HEK293 (cell line): Measurements from ENCODE around the gene FLRT1.

Experiments
- MYNN ChIP-seq: fragments of 450-650 bp; formaldehyde crosslinking; IDR thresholded peaks from 2 replicates; pipeline ENCODE4 v1.5.1; 2016; ENCODE audit warnings: missing biosample characterization, missing genetic modification characterization, borderline replicate concordance
- PBX3 ChIP-seq: sonication (generic); formaldehyde crosslinking; IDR thresholded peaks from 2 replicates; pipeline ENCODE4 v1.8.1; 2022; ENCODE audit warnings: mild to moderate bottlenecking, moderate library complexity, missing genetic modification reagents
- PRDM10 ChIP-seq: fragments of 450-650 bp; formaldehyde crosslinking; IDR thresholded peaks from 2 replicates; pipeline ENCODE4 v1.5.1; 2016; ENCODE audit warnings: missing biosample characterization, missing genetic modification characterization
- SP7 ChIP-seq: fragments of 450-650 bp; formaldehyde crosslinking; IDR thresholded peaks from 2 replicates; pipeline ENCODE4 v1.5.1; 2016; ENCODE audit warnings: missing biosample characterization, missing genetic modification characterization
- ZBTB17 ChIP-seq: fragments of 450-650 bp; formaldehyde crosslinking; IDR thresholded peaks from 2 replicates; pipeline ENCODE4 v1.5.1; 2016; ENCODE audit warnings: missing biosample characterization, missing genetic modification characterization
- ZBTB26 ChIP-seq: fragments of 450-650 bp; formaldehyde crosslinking; optimal IDR thresholded peaks from 2 replicates; pipeline ENCODE3; 2016; ENCODE audit warnings: missing biosample characterization, mild to moderate bottlenecking, missing genetic modification characterization
- ZBTB44 ChIP-seq: fragments of 450-650 bp; IDR thresholded peaks from 2 replicates; pipeline ENCODE4 v1.5.1; 2018; ENCODE audit warnings: missing biosample characterization, mild to moderate bottlenecking, missing genetic modification characterization
- ZEB2 ChIP-seq: fragments of 450-650 bp; formaldehyde crosslinking; IDR thresholded peaks from 2 replicates; pipeline ENCODE4 v1.5.1; 2016; ENCODE audit warnings: missing biosample characterization, missing genetic modification characterization
- ZNF121 ChIP-seq: fragments of 450-650 bp; formaldehyde crosslinking; IDR thresholded peaks from 2 replicates; pipeline ENCODE4 v1.5.1; 2016; ENCODE audit warnings: missing biosample characterization, missing genetic modification characterization
- ZNF140 ChIP-seq: fragments of 450-650 bp; formaldehyde crosslinking; IDR thresholded peaks from 2 replicates; pipeline ENCODE4 v1.5.1; 2016; ENCODE audit warnings: missing biosample characterization, missing genetic modification characterization
- ZNF398 ChIP-seq: fragments of 450-650 bp; formaldehyde crosslinking; IDR thresholded peaks from 2 replicates; pipeline ENCODE4 v1.5.1; 2017; ENCODE audit warnings: missing biosample characterization, missing genetic modification characterization
- ZNF426 ChIP-seq: fragments of 450-650 bp; formaldehyde crosslinking; IDR thresholded peaks from 2 replicates; pipeline ENCODE4 v1.5.1; 2017; ENCODE audit warnings: missing biosample characterization, missing genetic modification characterization, mild to moderate bottlenecking, inconsistent platforms, moderate library complexity
- ZNF501 ChIP-seq: fragments of 450-650 bp; formaldehyde crosslinking; IDR thresholded peaks from 2 replicates; pipeline ENCODE4 v1.5.1; 2016; ENCODE audit warnings: missing biosample characterization, missing genetic modification characterization
- ZNF518A ChIP-seq: fragments of 450-650 bp; formaldehyde crosslinking; conservative IDR thresholded peaks from 2 replicates; pipeline ENCODE4 v1.5.1; 2016; ENCODE audit warnings: low read depth, missing biosample characterization, missing genetic modification characterization
- ZNF544 ChIP-seq: fragments of 450-650 bp; formaldehyde crosslinking; IDR thresholded peaks from 2 replicates; pipeline ENCODE4 v1.5.0; 2017; ENCODE audit warnings: missing biosample characterization, missing genetic modification characterization
- ZNF558 ChIP-seq: fragments of 450-650 bp; formaldehyde crosslinking; IDR thresholded peaks from 2 replicates; pipeline ENCODE4 v1.5.1; 2016; ENCODE audit warnings: missing biosample characterization, missing genetic modification characterization
- ZNF600 ChIP-seq: fragments of 450-650 bp; formaldehyde crosslinking; IDR thresholded peaks from 2 replicates; pipeline ENCODE4 v1.5.1; 2016; ENCODE audit warnings: missing biosample characterization, missing genetic modification characterization
- ZNF654 ChIP-seq: fragments of 450-650 bp; formaldehyde crosslinking; IDR thresholded peaks from 2 replicates; pipeline ENCODE4 v1.5.1; 2016; ENCODE audit warnings: low read depth, missing biosample characterization, missing genetic modification characterization
- ZNF664 ChIP-seq: fragments of 450-650 bp; formaldehyde crosslinking; IDR thresholded peaks from 2 replicates; pipeline ENCODE4 v1.5.1; 2016; ENCODE audit warnings: missing biosample characterization, missing genetic modification characterization
- ZNF830 ChIP-seq: fragments of 450-650 bp; IDR thresholded peaks from 2 replicates; pipeline ENCODE4 v1.5.0; 2018; ENCODE audit warnings: missing biosample characterization, missing genetic modification characterization, low read depth, mild to moderate bottlenecking, moderate library complexity
- ZSCAN30 ChIP-seq: fragments of 450-650 bp; IDR thresholded peaks from 2 replicates; pipeline ENCODE4 v1.5.1; 2018; ENCODE audit warnings: missing biosample characterization, mild to moderate bottlenecking, missing genetic modification characterization, moderate library complexity
- ZSCAN4 ChIP-seq: fragments of 450-650 bp; formaldehyde crosslinking; IDR thresholded peaks from 2 replicates; pipeline ENCODE4 v1.5.1; 2017; ENCODE audit warnings: missing biosample characterization, missing genetic modification characterization
- ZXDB ChIP-seq: fragments of 450-650 bp; formaldehyde crosslinking; IDR thresholded peaks from 2 replicates; pipeline ENCODE4 v1.5.1; 2016; ENCODE audit warnings: missing biosample characterization, missing genetic modification characterization

Gene FLRT1

GRCh38 chr11:63986156-63986931, 49.4 kb upstream of the FLRT1 start, which contains the start of gene OTUB1 (continued):
- peak; percentile 99 for TF ChIP-seq PRDM10 (tag by site-specific recombination)
- TF ChIP-seq ZEB2 (tag by site-specific recombination): peak; percentile 77
- TF ChIP-seq MYNN: peak; percentile 97
- TF ChIP-seq ZNF140 (tag by site-specific recombination): no peak
- TF ChIP-seq ZNF600 (tag by site-specific recombination): peak; percentile 98
- TF ChIP-seq ZBTB44 (tag by site-specific recombination): peak; percentile 3; the same call in 1 of the 2 replicates
- TF ChIP-seq ZNF830 (tag by site-specific recombination): no peak
- TF ChIP-seq ZBTB17 (tag by site-specific recombination): peak; percentile 81
- TF ChIP-seq SP7 (tag by site-specific recombination): peak; percentile 64
- no peak for TF ChIP-seq ZNF501 (tag by site-specific recombination)
- no peak for TF ChIP-seq ZNF544
- peak; percentile 17; the same call in 1 of the 2 replicates for TF ChIP-seq ZNF398 (tag by site-specific recombination)
- TF ChIP-seq ZBTB26 (tag by site-specific recombination): peak; percentile 68
- no peak for TF ChIP-seq ZNF654 (tag by site-specific recombination)
- peak; percentile 52 for TF ChIP-seq ZNF518A (tag by site-specific recombination)
- peak; percentile 75 for TF ChIP-seq ZXDB (tag by site-specific recombination)
- TF ChIP-seq ZNF426 (tag by site-specific recombination): no peak
- no peak for TF ChIP-seq ZNF558 (tag by site-specific recombination)
- TF ChIP-seq ZSCAN4: no peak
- TF ChIP-seq ZNF121: 0 out of 2 replicates have a peak, but pooled peaks have one; percentile 35
- peak; percentile 51; the same call in 1 of the 2 replicates for TF ChIP-seq ZSCAN30 (tag by site-specific recombination)
- no peak for TF ChIP-seq PBX3 (CRISPR knock-in tag)
- TF ChIP-seq ZNF664 (tag by site-specific recombination): no peak
